ENCODE results near the gene DCP1A.
"Not testable (repeated sequence)": the region's sequence is repeated elsewhere in the genome, so short reads cannot be mapped to it uniquely, and the experiment has no call there.

The DCP1A gene

GRCh38 chr3:53253707-53254508, 93.4 kb downstream of the DCP1A start:
- peak; percentile 29 for DNase-seq
- CTCF ChIA-PET: interaction anchor here (0.6 to 1.2 kb wide), 2 partner anchors 16 to 21 kb away, joined by 3 to 4 read pairs; no protein-coding TSS in a partner anchor
- H3K27me3 Mint-ChIP-seq: peaks cover 14% of the 10 kb centered on the region
- H3K4me1 Mint-ChIP-seq: peaks cover 60% of the 10 kb centered on the region
- peak overlapping the region; percentile 93 for H3K4me3 Mint-ChIP-seq
- no peaks in the 10 kb centered on the region for H3K9me3 Mint-ChIP-seq
- H3K36me3 Mint-ChIP-seq: peaks cover 10% of the 10 kb centered on the region
- H3K27ac Mint-ChIP-seq: peak overlapping the region; percentile 92

GRCh38 chr3:53252947-53253322, 94.4 kb downstream of the DCP1A start:
- DNase-seq, H3K27ac Mint-ChIP-seq, H3K9me3 Mint-ChIP-seq, H3K27me3 Mint-ChIP-seq: not testable (repeated sequence)
- CTCF ChIA-PET: interaction anchor here (2.9 kb wide), 1 partner anchor 33 kb away, joined by 10 read pairs; no protein-coding TSS in a partner anchor
- H3K4me3 Mint-ChIP-seq: peak overlapping the region; percentile 22
- H3K36me3 Mint-ChIP-seq: peaks cover 10% of the 10 kb centered on the region
- H3K4me1 Mint-ChIP-seq: peaks cover 67% of the 10 kb centered on the region

- DNase-seq: no peak
- H3K27ac Mint-ChIP-seq: peak overlapping the region; percentile 60
- peaks cover 13% of the 10 kb centered on the region for H3K36me3 Mint-ChIP-seq
- H3K4me3 Mint-ChIP-seq: peak overlapping the region; percentile 43
- CTCF ChIA-PET: interaction anchor here (2.9 kb wide), 1 partner anchor 32 kb away, joined by 10 read pairs; no protein-coding TSS in a partner anchor
- peaks cover 72% of the 10 kb centered on the region for H3K4me1 Mint-ChIP-seq
- H3K27me3 Mint-ChIP-seq: peaks cover 1% of the 10 kb centered on the region
- H3K9me3 Mint-ChIP-seq: no peaks in the 10 kb centered on the region
Observed at GRCh38 chr3:53252096-53252946, 95.0 kb downstream of the DCP1A start.

- Mint-ChIP-seq H3K27me3 (no peaks in the 10 kb centered on the region), H3K4me1 (peaks cover 74% of the 10 kb centered on the region), H3K9me3 (no peaks in the 10 kb centered on the region), H3K36me3 (peaks cover 21% of the 10 kb centered on the region), H3K4me3 (no peak overlapping the region), H3K27ac (peak overlapping the region; percentile 7)
- no peak for DNase-seq
- CTCF ChIA-PET: interaction anchor here (2.9 kb wide), 1 partner anchor 31 kb away, joined by 10 read pairs; no protein-coding TSS in a partner anchor
Observed at GRCh38 chr3:53250881-53251605, 96.3 kb downstream of the DCP1A start.

- H3K27me3 Mint-ChIP-seq: no peaks in the 10 kb centered on the region
- DNase-seq: no peak
- peaks cover 24% of the 10 kb centered on the region for H3K36me3 Mint-ChIP-seq
- H3K27ac Mint-ChIP-seq: peak overlapping the region; percentile 52
- no peak overlapping the region for H3K4me3 Mint-ChIP-seq
- peaks cover 73% of the 10 kb centered on the region for H3K4me1 Mint-ChIP-seq
- H3K9me3 Mint-ChIP-seq: no peaks in the 10 kb centered on the region
- CTCF ChIA-PET: interaction anchor here (2.9 kb wide), 1 partner anchor 30 kb away, joined by 10 read pairs; no protein-coding TSS in a partner anchor
Observed at GRCh38 chr3:53250453-53250852, 96.9 kb downstream of the DCP1A start.

- CTCF ChIA-PET: interaction anchor here (1.1 kb wide), 1 partner anchor 52 kb away, joined by 3 read pairs; no protein-coding TSS in a partner anchor
- no peak overlapping the region for H3K27ac Mint-ChIP-seq
- no peaks in the 10 kb centered on the region for H3K27me3 Mint-ChIP-seq
- DNase-seq: no peak
- H3K4me1 Mint-ChIP-seq: peaks cover 58% of the 10 kb centered on the region
- peaks cover 21% of the 10 kb centered on the region for H3K36me3 Mint-ChIP-seq
- H3K4me3 Mint-ChIP-seq: no peak overlapping the region
- no peaks in the 10 kb centered on the region for H3K9me3 Mint-ChIP-seq
Observed at GRCh38 chr3:53248161-53248560, 99.2 kb downstream of the DCP1A start.

- Mint-ChIP-seq H3K4me1 (peaks cover 53% of the 10 kb centered on the region), H3K27me3 (no peaks in the 10 kb centered on the region), H3K4me3 (no peak overlapping the region), H3K27ac (no peak overlapping the region), H3K9me3 (no peaks in the 10 kb centered on the region), H3K36me3 (peaks cover 19% of the 10 kb centered on the region)
- no peak for DNase-seq
- CTCF ChIA-PET: interaction anchor here (1.1 kb wide), 1 partner anchor 51 kb away, joined by 3 read pairs; no protein-coding TSS in a partner anchor
Observed at GRCh38 chr3:53247619-53248018, 99.7 kb downstream of the DCP1A start.

GRCh38 chr3:53244271-53244670, 103.1 kb downstream of the DCP1A start:
- Mint-ChIP-seq H3K27ac (no peak overlapping the region), H3K9me3 (no peaks in the 10 kb centered on the region), H3K27me3 (no peaks in the 10 kb centered on the region), H3K36me3 (peaks cover 32% of the 10 kb centered on the region), H3K4me1 (peaks cover 21% of the 10 kb centered on the region), H3K4me3 (no peak overlapping the region)
- DNase-seq: no peak
- CTCF ChIA-PET: no interaction called here

- Mint-ChIP-seq H3K36me3 (peaks cover 35% of the 10 kb centered on the region), H3K27ac (no peak overlapping the region), H3K4me1 (peaks cover 20% of the 10 kb centered on the region), H3K9me3 (no peaks in the 10 kb centered on the region), H3K4me3 (no peak overlapping the region), H3K27me3 (no peaks in the 10 kb centered on the region)
- no peak for DNase-seq
- CTCF ChIA-PET: no interaction called here
Observed at GRCh38 chr3:53243785-53244184, 103.6 kb downstream of the DCP1A start.

- Mint-ChIP-seq H3K9me3 (no peaks in the 10 kb centered on the region), H3K27me3 (no peaks in the 10 kb centered on the region), H3K36me3 (peaks cover 35% of the 10 kb centered on the region), H3K4me1 (peaks cover 15% of the 10 kb centered on the region), H3K27ac (no peak overlapping the region), H3K4me3 (no peak overlapping the region)
- CTCF ChIA-PET: no interaction called here
- no peak for DNase-seq
Observed at GRCh38 chr3:53243165-53243564, 104.2 kb downstream of the DCP1A start.

- no peaks in the 10 kb centered on the region for H3K9me3 Mint-ChIP-seq
- no peak overlapping the region for H3K4me3 Mint-ChIP-seq
- peaks cover 11% of the 10 kb centered on the region for H3K4me1 Mint-ChIP-seq
- H3K36me3 Mint-ChIP-seq: peaks cover 36% of the 10 kb centered on the region
- CTCF ChIA-PET: interaction anchor here (0.6 kb wide), 1 partner anchor 22 kb away, joined by 3 read pairs; no protein-coding TSS in a partner anchor
- no peak for DNase-seq
- no peaks in the 10 kb centered on the region for H3K27me3 Mint-ChIP-seq
- no peak overlapping the region for H3K27ac Mint-ChIP-seq
Observed at GRCh38 chr3:53242642-53243041, 104.7 kb downstream of the DCP1A start.

- DNase-seq: no peak
- Mint-ChIP-seq H3K27ac (no peak overlapping the region), H3K4me1 (peaks cover 9% of the 10 kb centered on the region), H3K9me3 (no peaks in the 10 kb centered on the region), H3K36me3 (peaks cover 35% of the 10 kb centered on the region), H3K27me3 (no peaks in the 10 kb centered on the region), H3K4me3 (no peak overlapping the region)
- CTCF ChIA-PET: interaction anchor here (0.6 kb wide), 1 partner anchor 22 kb away, joined by 3 read pairs; no protein-coding TSS in a partner anchor
Observed at GRCh38 chr3:53242155-53242554, 105.2 kb downstream of the DCP1A start.

- Mint-ChIP-seq H3K4me1 (peaks cover 13% of the 10 kb centered on the region), H3K9me3 (no peaks in the 10 kb centered on the region), H3K36me3 (peaks cover 33% of the 10 kb centered on the region), H3K27ac (no peak overlapping the region), H3K4me3 (no peak overlapping the region), H3K27me3 (no peaks in the 10 kb centered on the region)
- DNase-seq: no peak
- CTCF ChIA-PET: no interaction called here
Observed at GRCh38 chr3:53240989-53241972, 106.1 kb downstream of the DCP1A start.

Measured in activated naive CD4-positive, alpha-beta T cell treated with anti-CD3 and anti-CD28 coated beads, Interleukin-2, amount 10 ng/mL, durations not matched to agents 7 days and 5 days (primary cell).